ENCODE data around the gene CLDN20. TPM values are rescaled to one million over a fixed set of nuclear protein-coding genes. Genes with fewer than 3 reads are reported as not detected.
"Not testable (repeated sequence)": the region's sequence is repeated elsewhere in the genome, so short reads cannot be mapped to it uniquely, and the experiment has no call there.

Gene CLDN20
- total RNA-seq, 2 experiments from 2014 or later: not detected

DNA sequence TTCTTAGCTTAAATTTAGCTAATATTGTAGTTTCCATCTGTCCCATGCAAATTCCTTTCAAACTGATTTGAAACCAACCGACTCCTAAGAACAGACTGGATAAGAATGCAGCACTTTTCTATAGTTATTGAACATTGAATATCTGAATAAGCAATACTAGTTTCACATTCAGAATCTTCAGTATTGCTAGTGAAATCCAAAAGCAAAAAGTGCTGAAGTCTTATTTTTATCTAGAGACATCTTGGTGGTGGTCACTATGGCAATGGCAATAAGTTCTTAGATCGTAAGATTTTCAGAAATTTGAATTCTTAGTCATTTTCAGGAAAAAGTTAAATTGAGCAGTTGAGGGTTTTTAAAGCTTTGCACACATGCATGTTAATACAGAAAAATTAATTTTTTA, 47.8 kb downstream of the CLDN20 start:
- Mint-ChIP-seq H3K27me3 (no peaks in the 10 kb centered on the region), H3K4me3 (no peak overlapping the region), H3K27ac (no peak overlapping the region), H3K9me3 (ENCODE audit: low read depth) (no peaks in the 10 kb centered on the region), H3K36me3 (peaks cover 42% of the 10 kb centered on the region), H3K4me1 (peaks cover 50% of the 10 kb centered on the region)
- CTCF ChIA-PET: interaction anchor here (1.4 to 1.7 kb wide), 3 partner anchors 10 to 140 kb away, joined by 3 to 5 read pairs (median 4); no protein-coding TSS in a partner anchor
- ATAC-seq (no peak), DNase-seq (no peak)

GRCh38 chr6:155312950-155313349, 49.1 kb downstream of the CLDN20 start:
- ATAC-seq; H3K9me3 Mint-ChIP-seq (ENCODE audit: low read depth); H3K27me3 Mint-ChIP-seq; DNase-seq: not testable (repeated sequence)
- peaks cover 32% of the 10 kb centered on the region for H3K36me3 Mint-ChIP-seq
- peak overlapping the region; percentile 99 for H3K4me3 Mint-ChIP-seq
- peaks cover 49% of the 10 kb centered on the region for H3K4me1 Mint-ChIP-seq
- CTCF ChIA-PET: interaction anchor here (0.9 to 6.0 kb wide), 3 partner anchors 8 to 135 kb away, joined by 3 to 45 read pairs (median 3); no protein-coding TSS in a partner anchor
- peak overlapping the region; percentile 92 for H3K27ac Mint-ChIP-seq

DNA sequence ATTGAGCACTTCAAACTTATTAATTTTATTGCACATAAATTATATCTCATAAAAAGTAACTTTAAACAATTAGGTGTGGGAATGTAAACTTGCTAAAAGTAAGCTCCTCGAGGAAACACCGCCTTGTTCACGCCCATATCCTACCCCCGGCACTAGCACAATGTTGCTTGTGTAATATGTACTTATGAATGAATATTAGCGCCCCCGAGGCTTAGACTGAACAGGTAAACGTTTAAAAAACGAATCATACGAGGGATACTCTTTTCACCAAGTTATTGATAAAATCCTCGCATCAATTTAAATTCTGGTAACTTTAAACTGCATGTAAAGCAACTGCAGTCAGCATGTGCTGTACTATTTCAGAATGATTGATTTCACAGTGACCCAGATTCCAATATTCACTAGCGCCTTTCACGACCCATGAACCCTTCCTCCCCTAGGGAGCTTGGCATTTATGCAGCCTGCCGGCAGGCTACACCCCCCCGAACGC, 49.8 kb downstream of the CLDN20 start:
- DNase-seq (peak; percentile 48), ATAC-seq (peak; percentile 13)
- H3K4me3 Mint-ChIP-seq: peak overlapping the region; percentile 99
- CTCF ChIA-PET: interaction anchor here (6.0 kb wide), 1 partner anchor 136 kb away, joined by 45 read pairs; no protein-coding TSS in a partner anchor
- peaks cover 46% of the 10 kb centered on the region for H3K4me1 Mint-ChIP-seq
- peak overlapping the region; percentile 92 for H3K27ac Mint-ChIP-seq
- H3K27me3 Mint-ChIP-seq: peaks cover 4% of the 10 kb centered on the region
- H3K9me3 Mint-ChIP-seq (ENCODE audit: low read depth): no peaks in the 10 kb centered on the region
- H3K36me3 Mint-ChIP-seq: peaks cover 27% of the 10 kb centered on the region

GRCh38 chr6:155314092-155314772, 50.4 kb downstream of the CLDN20 start, which contains the start of gene TFB1M:
TFB1M (minus strand) TSS chr6:155314484; CDS start chr6:155314428, 56 bp downstream.
- peak; percentile 96 for ATAC-seq
- Mint-ChIP-seq H3K9me3 (ENCODE audit: low read depth) (no peaks in the 10 kb centered on the region), H3K36me3 (peaks cover 26% of the 10 kb centered on the region), H3K27me3 (peaks cover 6% of the 10 kb centered on the region), H3K27ac (peak within 1 kb of the TSS; percentile 92), H3K4me3 (peak within 1 kb of the TSS; percentile 99), H3K4me1 (peaks cover 45% of the 10 kb centered on the region)
- DNase-seq: peak; percentile 99
- CTCF ChIA-PET: interaction anchor here (1.4 to 6.0 kb wide), 3 partner anchors 10 to 143 kb away, joined by 4 to 45 read pairs (median 16); no protein-coding TSS in a partner anchor

DNA sequence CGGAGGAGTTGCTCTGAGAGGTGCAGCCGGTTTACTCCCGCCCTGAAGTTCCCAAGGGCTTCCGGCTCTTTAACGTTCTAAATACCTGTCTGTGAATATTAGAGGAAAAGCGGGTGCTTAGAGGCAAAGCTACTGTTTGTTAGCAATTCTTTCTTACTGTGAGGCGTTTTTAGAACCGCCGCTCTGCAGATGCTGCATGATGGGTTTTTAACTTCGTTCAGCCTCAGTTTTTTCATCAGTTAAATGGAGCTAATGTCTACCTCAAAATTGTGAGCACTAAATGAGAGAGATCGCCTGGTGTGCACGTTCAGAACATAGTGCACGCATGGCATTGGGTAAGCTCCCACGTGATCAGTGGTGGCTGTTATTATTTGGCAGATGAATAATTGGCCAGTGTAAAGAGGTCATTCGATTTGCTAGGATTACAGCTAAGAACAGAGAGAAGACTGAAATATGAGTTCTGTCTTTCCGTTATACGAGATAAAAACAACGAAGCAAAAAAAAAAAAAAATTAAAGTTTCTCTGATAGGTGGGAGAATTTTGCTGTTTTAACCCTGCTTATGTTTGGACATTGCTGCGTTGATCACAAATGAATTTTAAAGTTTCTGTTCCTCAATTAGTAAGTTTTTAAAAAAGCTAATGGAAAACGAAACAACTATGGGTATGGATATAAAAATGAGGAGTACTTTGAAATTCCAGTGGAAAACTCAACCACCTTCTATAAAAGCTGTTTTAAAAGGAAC, 51.1 kb downstream of the CLDN20 start:
- H3K36me3 Mint-ChIP-seq: peaks cover 25% of the 10 kb centered on the region
- DNase-seq: peak; percentile 87
- H3K27ac Mint-ChIP-seq: peak overlapping the region; percentile 92
- H3K4me3 Mint-ChIP-seq: peak overlapping the region; percentile 99
- CTCF ChIA-PET: interaction anchor here (0.7 to 6.0 kb wide), 8 partner anchors 8 to 1900 kb away, joined by 3 to 45 read pairs (median 4); no protein-coding TSS in a partner anchor
- H3K9me3 Mint-ChIP-seq (ENCODE audit: low read depth): no peaks in the 10 kb centered on the region
- H3K4me1 Mint-ChIP-seq: peaks cover 46% of the 10 kb centered on the region
- peak; percentile 54 for ATAC-seq
- peaks cover 6% of the 10 kb centered on the region for H3K27me3 Mint-ChIP-seq

DNA sequence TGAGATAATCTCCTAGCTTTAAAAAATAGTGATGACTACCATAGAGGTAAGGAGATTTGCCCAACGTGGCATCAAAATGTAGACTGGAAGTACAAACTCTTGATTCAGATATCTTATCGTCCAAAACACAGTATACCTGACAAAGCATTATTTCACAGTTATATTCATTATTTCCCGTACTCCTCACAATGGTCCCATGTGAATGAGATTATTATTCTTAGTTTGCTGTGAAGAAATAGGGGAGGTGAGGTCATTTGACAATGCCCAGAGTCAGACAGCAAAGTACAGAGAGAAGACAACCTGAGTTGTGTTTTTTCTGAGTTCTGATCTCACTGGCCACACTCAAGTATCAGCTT, 51.7 kb downstream of the CLDN20 start:
- no peak for DNase-seq
- H3K9me3 Mint-ChIP-seq (ENCODE audit: low read depth): no peaks in the 10 kb centered on the region
- H3K36me3 Mint-ChIP-seq: peaks cover 22% of the 10 kb centered on the region
- H3K27ac Mint-ChIP-seq: peak overlapping the region; percentile 92
- peaks cover 43% of the 10 kb centered on the region for H3K4me1 Mint-ChIP-seq
- CTCF ChIA-PET: interaction anchor here (0.7 to 6.0 kb wide), 9 partner anchors 9 to 1899 kb away, joined by 3 to 45 read pairs (median 5); no protein-coding TSS in a partner anchor
- peak overlapping the region; percentile 99 for H3K4me3 Mint-ChIP-seq
- peaks cover 6% of the 10 kb centered on the region for H3K27me3 Mint-ChIP-seq
- no peak for ATAC-seq

DNA sequence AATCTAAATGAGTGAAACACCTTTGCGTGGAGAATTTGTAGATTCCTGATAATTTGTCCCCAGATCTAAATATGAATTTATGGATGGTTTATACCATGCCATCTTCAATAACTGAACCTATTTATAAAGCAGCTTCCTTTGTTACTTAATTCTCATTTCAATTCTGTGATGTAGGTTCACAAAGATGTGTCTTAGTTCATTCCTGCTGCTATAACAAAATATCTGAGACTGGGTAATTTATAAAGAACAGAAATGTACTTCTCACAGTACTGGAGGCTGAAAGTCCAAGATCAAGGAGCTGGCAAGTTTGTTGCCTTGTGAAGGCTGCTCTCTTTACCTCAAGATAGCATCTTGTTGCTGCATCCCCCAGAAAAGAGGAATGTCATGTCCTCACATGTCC, 52.6 kb downstream of the CLDN20 start:
- no peaks in the 10 kb centered on the region for H3K9me3 Mint-ChIP-seq (ENCODE audit: low read depth)
- CTCF ChIA-PET: interaction anchor here (0.7 to 6.0 kb wide), 8 partner anchors 10 to 448 kb away, joined by 3 to 45 read pairs (median 6); no protein-coding TSS in a partner anchor
- no peak for ATAC-seq
- no peak overlapping the region for H3K27ac Mint-ChIP-seq
- H3K27me3 Mint-ChIP-seq: peaks cover 10% of the 10 kb centered on the region
- H3K36me3 Mint-ChIP-seq: peaks cover 17% of the 10 kb centered on the region
- peaks cover 39% of the 10 kb centered on the region for H3K4me1 Mint-ChIP-seq
- no peak for DNase-seq
- peak overlapping the region; percentile 6 for H3K4me3 Mint-ChIP-seq

DNA sequence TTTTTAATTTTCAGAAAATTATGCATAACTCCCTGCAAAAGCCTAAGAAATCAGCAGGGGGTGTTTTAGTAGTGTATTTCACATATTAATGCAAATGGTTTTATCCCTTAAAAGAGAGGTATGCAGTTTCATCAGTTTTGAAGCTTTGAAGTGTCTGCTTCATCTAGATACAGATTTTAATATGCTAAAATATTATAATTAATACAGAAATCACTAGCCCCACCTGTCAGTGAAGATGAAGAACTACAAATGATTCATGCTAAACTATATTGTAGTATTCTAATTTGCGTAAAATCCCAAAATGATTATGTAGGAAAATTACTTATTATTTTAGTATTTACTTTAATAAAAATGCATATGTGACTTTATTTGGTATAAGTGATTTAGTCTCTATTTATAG, 53.4 kb downstream of the CLDN20 start:
- no peaks in the 10 kb centered on the region for H3K9me3 Mint-ChIP-seq (ENCODE audit: low read depth)
- ATAC-seq: no peak
- H3K4me1 Mint-ChIP-seq: peaks cover 31% of the 10 kb centered on the region
- DNase-seq: no peak
- peaks cover 10% of the 10 kb centered on the region for H3K36me3 Mint-ChIP-seq
- H3K27ac Mint-ChIP-seq: no peak overlapping the region
- H3K4me3 Mint-ChIP-seq: no peak overlapping the region
- CTCF ChIA-PET: interaction anchor here (1.5 to 6.0 kb wide), 5 partner anchors 10 to 146 kb away, joined by 3 to 45 read pairs (median 12); no protein-coding TSS in a partner anchor
- H3K27me3 Mint-ChIP-seq: peaks cover 10% of the 10 kb centered on the region

DNA sequence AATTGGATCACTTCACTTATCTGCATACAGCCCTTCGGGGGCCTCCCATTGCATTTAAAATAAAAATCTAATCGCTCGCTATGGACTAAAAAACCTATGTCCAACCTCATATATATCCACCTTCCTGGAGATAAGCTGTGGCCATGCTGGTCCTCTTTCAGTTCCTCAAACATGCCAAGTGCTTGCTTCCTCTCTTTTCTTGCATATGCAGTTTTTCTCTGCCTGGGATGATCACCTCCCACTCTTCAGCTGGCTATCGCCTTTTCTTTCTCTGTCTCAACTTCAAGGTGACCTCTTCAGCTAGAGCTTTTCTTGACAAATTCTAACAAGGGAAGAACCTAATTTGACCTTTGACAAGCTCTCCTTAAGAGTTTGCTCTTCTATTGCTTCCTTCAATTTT, 56.1 kb downstream of the CLDN20 start:
- ATAC-seq: no peak
- H3K36me3 Mint-ChIP-seq: peaks cover 3% of the 10 kb centered on the region
- CTCF ChIA-PET: interaction anchor here (0.8 kb wide), 1 partner anchor 141 kb away, joined by 4 read pairs; no protein-coding TSS in a partner anchor
- H3K9me3 Mint-ChIP-seq (ENCODE audit: low read depth): no peaks in the 10 kb centered on the region
- H3K27me3 Mint-ChIP-seq: peaks cover 12% of the 10 kb centered on the region
- H3K27ac Mint-ChIP-seq: no peak overlapping the region
- no peak overlapping the region for H3K4me3 Mint-ChIP-seq
- no peak for DNase-seq
- peaks cover 16% of the 10 kb centered on the region for H3K4me1 Mint-ChIP-seq

GRCh38 chr6:155324172-155324571, 60.4 kb downstream of the CLDN20 start:
- Mint-ChIP-seq H3K36me3 (peaks cover 3% of the 10 kb centered on the region), H3K9me3 (ENCODE audit: low read depth) (no peaks in the 10 kb centered on the region), H3K27ac (no peak overlapping the region), H3K27me3 (peaks cover 10% of the 10 kb centered on the region), H3K4me1 (peaks cover 8% of the 10 kb centered on the region), H3K4me3 (no peak overlapping the region)
- CTCF ChIA-PET: no interaction called here
- DNase-seq (no peak), ATAC-seq (no peak)

DNA sequence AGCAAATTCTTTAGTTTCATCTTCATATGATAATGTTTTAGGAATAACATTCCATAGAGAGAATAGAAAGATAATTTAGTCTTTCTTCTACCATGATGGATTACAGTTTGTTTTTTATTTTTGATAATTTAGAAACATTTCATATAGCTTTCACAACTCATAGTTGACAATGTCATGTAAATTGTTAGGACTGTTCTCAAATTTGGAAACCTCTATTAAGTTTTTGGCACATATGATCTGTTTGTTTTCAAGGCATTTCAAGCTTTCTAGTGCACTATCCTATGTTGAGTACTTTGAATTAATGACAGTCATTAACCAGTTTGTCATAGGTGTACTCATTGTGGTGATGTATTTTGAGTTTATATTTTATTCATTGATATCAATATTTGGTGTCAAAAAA, 61.2 kb downstream of the CLDN20 start:
- Mint-ChIP-seq H3K27me3 (peaks cover 10% of the 10 kb centered on the region), H3K4me3 (no peak overlapping the region), H3K36me3 (peaks cover under 1% of the 10 kb centered on the region), H3K9me3 (ENCODE audit: low read depth) (no peaks in the 10 kb centered on the region), H3K27ac (no peak overlapping the region), H3K4me1 (peaks cover 3% of the 10 kb centered on the region)
- CTCF ChIA-PET: no interaction called here
- ATAC-seq (no peak), DNase-seq (no peak)

- no peaks in the 10 kb centered on the region for H3K36me3 Mint-ChIP-seq
- H3K4me1 Mint-ChIP-seq: peaks cover 3% of the 10 kb centered on the region
- no peaks in the 10 kb centered on the region for H3K9me3 Mint-ChIP-seq (ENCODE audit: low read depth)
- no peak overlapping the region for H3K27ac Mint-ChIP-seq
- CTCF ChIA-PET: interaction anchor here (3.8 kb wide), 1 partner anchor 203 kb away, joined by 14 read pairs; no protein-coding TSS in a partner anchor
- no peak overlapping the region for H3K4me3 Mint-ChIP-seq
- no peak for DNase-seq
- peaks cover 10% of the 10 kb centered on the region for H3K27me3 Mint-ChIP-seq
- no peak for ATAC-seq
Measured at GRCh38 chr6:155325700-155326516, 62.1 kb downstream of the CLDN20 start.

Measured in activated CD8-positive, alpha-beta memory T cell treated with anti-CD3 and anti-CD28 coated beads, Interleukin-2, amount 10 ng/mL, durations not matched to agents 7 days and 5 days (primary cell).